ENCODE results near the gene OPN3. TPM values are rescaled to one million over a fixed set of nuclear protein-coding genes. Genes with fewer than 3 reads are reported as not detected.

OPN3 gene
- polyA plus RNA-seq, 3 donors from 2014 or later: 13.5 to 20.8 (median 14.1) TPM

DNA sequence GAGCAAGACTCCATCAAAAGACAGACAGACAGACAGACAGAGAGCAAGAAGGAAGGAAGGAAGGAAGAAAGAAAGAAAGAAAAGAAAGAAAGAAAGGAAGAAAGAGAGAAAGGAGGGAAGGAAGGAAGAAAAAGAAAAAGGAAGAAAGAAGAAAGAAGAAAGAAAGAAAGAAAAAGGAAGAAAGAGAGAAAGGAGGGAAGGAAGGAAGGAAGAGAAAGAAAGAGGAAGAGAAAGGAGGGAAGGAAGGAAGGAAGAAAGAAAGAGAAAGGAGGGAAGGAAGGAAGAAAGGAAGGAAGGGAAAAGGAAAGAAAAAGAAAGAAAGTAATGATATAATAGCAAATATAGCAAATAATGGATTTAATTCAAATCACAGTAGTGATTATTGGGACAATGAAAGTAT, 32.7 kb downstream of the OPN3 start:
- H3K27ac Mint-ChIP-seq: no peak overlapping the region
- H3K4me3 Mint-ChIP-seq: no peak overlapping the region
- no peak for DNase-seq
- H3K27me3 Mint-ChIP-seq (ENCODE audit: low read depth in 3 of 3): no peaks in the 10 kb centered on the region
- H3K4me1 Mint-ChIP-seq: no peaks in the 10 kb centered on the region
- peaks cover 6 to 9% (median 8%) of the 10 kb centered on the region in 3 donors for H3K36me3 Mint-ChIP-seq
- no peaks in the 10 kb centered on the region for H3K9me3 Mint-ChIP-seq

DNA sequence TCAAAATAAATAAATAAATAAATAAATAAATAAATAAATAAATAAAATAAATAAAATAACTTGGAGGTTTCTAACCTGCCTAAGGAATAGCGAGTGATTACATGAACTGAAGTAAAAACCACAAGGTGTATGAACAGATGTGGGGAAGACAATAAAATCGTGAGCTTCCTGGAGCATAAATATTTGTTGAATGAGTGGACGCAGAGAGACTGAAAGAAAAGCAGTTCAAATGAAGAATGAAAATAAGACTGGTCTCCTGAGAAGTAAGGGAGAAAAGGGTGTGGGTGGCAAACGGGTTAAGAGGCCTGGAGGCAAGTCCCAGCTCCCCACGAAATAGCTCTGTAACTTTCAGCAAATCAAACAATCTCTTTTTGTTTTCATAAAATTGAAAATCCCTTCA, 33.6 kb downstream of the OPN3 start:
- Mint-ChIP-seq H3K4me3 (no peak overlapping the region), H3K36me3 (peaks cover 6 to 16% (median 8%) of the 10 kb centered on the region in 3 donors), H3K27ac (no peak overlapping the region), H3K27me3 (ENCODE audit: low read depth in 3 of 3) (peaks cover 0 to under 1% (median 0%) of the 10 kb centered on the region in 3 donors), H3K9me3 (no peaks in the 10 kb centered on the region), H3K4me1 (no peaks in the 10 kb centered on the region)
- DNase-seq: no peak

DNA sequence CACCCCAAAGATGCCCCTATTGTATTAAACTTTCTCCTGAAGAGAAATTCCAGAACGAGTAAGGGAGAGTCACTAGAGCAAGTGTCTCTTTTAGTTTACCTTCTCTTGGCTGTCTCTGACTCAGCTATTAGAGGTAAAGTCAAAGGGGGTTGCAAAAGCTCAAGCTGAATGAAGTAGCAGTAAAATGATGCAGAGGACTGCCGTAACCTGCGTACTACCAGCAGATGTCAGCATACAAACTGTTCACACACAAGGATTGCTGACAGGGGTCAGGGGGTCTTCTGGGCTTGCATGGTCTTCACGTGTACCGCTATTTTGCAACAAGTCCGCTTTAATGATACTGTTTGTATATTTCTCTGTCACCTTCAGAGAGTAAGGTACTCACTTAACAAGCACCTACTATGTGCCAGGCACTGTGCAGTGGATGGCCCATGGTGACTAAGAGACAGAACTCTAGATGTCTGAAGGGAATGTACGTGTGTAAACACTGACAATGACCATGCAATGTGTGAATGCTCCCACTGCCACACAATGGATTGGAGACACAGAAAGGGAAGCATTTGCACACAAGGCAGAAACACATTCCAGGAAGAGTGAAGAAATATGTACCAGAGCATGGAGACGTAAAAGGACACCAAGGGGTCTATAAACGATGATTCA, 34.9 kb downstream of the OPN3 start:
- H3K4me3 Mint-ChIP-seq: no peak overlapping the region
- no peak for DNase-seq
- H3K36me3 Mint-ChIP-seq: peaks cover 8 to 17% (median 15%) of the 10 kb centered on the region in 3 donors
- H3K27ac Mint-ChIP-seq: peak overlapping the region in 1 of 6 donors; percentile 36
- no peaks in the 10 kb centered on the region for H3K4me1 Mint-ChIP-seq
- no peaks in the 10 kb centered on the region for H3K9me3 Mint-ChIP-seq
- H3K27me3 Mint-ChIP-seq (ENCODE audit: low read depth in 3 of 3): peaks cover 0 to 2% (median 0%) of the 10 kb centered on the region in 3 donors

DNA sequence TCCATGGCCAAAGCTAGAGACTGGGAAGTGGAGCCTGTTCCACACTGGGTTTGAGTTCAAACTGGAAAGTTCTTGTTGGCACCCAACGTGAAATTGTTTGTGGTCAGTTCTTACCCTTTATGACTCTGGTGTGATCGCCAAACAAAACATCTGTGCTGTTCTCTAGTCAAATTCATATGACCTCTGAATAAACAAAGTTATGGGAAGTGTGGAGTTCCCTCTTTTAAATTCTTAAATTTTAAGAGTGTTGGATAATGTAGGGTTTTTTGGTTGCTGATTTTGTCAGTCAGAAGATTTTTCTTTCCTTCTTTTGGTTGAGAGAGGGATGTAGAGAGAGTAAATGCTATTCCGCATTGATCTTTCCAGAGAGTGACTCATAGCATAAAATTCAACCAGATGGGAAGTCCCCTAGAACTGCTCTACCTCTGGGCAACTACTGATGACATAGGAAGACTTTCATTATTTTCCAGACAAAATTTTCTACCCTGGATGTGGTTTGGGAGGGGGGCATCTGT, 36.4 kb downstream of the OPN3 start:
- H3K4me3 Mint-ChIP-seq: no peak overlapping the region
- H3K4me1 Mint-ChIP-seq: no peaks in the 10 kb centered on the region
- peaks cover 0 to 2% (median 0%) of the 10 kb centered on the region in 3 donors for H3K27me3 Mint-ChIP-seq (ENCODE audit: low read depth in 3 of 3)
- H3K27ac Mint-ChIP-seq: no peak overlapping the region
- no peaks in the 10 kb centered on the region for H3K9me3 Mint-ChIP-seq
- H3K36me3 Mint-ChIP-seq: peaks cover 8 to 17% (median 15%) of the 10 kb centered on the region in 3 donors
- DNase-seq: no peak

DNA sequence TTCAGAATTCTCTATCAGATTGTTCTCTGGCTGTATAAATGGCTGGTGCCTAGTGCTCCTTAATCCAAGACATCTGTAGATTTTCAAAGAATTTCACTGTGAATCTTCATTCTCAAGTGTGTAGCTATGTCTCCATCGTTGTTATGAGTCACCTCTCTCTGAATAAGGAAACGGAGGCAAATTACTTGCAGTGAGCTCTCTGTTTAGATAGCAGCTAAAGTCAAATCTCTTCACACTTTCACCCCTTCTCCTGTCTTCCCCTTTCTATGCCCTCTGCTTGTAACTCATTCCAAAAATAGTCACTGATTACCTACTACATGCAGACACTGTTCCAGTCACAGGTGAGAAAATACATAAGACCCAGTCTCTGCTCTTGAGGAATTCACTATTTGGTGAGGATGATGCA, 39.7 kb downstream of the OPN3 start:
- Mint-ChIP-seq H3K9me3 (no peaks in the 10 kb centered on the region), H3K4me1 (no peaks in the 10 kb centered on the region), H3K27me3 (ENCODE audit: low read depth in 3 of 3) (peaks cover 0 to 2% (median 0%) of the 10 kb centered on the region in 3 donors), H3K4me3 (no peak overlapping the region), H3K36me3 (peaks cover 12 to 23% (median 15%) of the 10 kb centered on the region in 3 donors), H3K27ac (no peak overlapping the region)
- DNase-seq: no peak

DNA sequence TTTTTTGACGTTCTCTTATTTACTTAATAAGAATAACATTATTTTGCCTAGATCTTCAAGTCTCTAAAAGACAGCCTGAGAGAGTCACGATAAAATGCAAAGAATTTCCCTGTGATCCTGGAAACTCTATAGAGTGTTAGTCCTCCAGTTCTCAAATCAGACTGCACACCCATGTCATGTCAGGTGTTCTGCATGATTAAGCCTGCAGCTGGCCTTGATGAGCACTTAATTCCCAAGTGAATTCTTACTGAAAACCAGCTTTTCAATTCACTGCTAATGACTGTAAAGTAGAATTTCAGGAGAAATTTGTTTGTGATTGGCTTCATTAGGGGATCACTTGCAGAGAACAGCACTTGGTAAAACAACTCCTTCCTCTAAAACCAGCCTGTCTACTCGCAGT, 41.9 kb downstream of the OPN3 start:
- no peak overlapping the region for H3K27ac Mint-ChIP-seq
- peaks cover 10 to 30% (median 12%) of the 10 kb centered on the region in 3 donors for H3K36me3 Mint-ChIP-seq
- H3K4me1 Mint-ChIP-seq: no peaks in the 10 kb centered on the region
- H3K9me3 Mint-ChIP-seq: no peaks in the 10 kb centered on the region
- H3K27me3 Mint-ChIP-seq (ENCODE audit: low read depth in 3 of 3): peaks cover 0 to 2% (median 0%) of the 10 kb centered on the region in 3 donors
- DNase-seq: no peak
- no peak overlapping the region for H3K4me3 Mint-ChIP-seq

DNA sequence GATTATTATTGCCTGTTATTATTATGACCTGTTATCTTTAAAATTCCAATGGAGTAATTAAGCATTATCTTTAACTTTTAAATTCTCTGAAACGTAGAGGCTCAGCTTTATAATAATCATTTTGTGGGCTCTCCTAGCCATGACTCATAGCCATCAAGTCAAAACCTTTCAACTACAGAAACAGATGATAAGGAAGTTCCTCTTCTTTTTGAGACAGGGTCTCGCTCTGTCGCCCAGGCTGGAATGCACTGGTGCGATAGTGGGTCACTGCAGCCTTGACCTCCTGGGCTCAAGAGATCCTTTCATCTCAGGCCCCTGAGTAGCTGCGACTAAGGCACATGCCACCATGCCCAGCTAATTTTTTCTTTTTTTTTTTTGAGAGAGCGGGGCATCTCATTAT, 43.5 kb downstream of the OPN3 start:
- Mint-ChIP-seq H3K9me3 (no peaks in the 10 kb centered on the region), H3K27ac (no peak overlapping the region)

DNA sequence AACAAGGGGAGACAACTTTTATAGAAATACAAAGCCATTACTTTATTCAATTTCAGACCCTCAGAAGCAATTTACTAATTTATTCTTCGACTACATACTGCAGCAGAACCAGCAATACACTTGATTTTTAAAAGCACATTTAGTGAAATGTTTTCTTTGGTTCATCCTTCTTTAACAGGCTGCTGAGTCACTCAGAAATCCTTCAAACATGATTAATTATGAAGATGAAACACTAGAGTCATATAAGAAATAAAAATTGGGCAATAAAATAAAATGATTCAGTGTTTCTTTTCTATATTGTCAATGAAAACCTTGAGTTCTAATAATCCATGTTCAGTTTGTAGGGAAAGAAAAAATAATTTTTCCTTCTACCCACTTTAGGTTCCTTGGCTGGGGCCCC, 47.0 kb downstream of the OPN3 start:
- no peaks in the 10 kb centered on the region for H3K9me3 Mint-ChIP-seq
- H3K4me3 Mint-ChIP-seq: no peak overlapping the region
- H3K27ac Mint-ChIP-seq: no peak overlapping the region
- H3K27me3 Mint-ChIP-seq (ENCODE audit: low read depth in 3 of 3): no peaks in the 10 kb centered on the region
- no peaks in the 10 kb centered on the region for H3K4me1 Mint-ChIP-seq
- peaks cover 0 to 16% (median 4%) of the 10 kb centered on the region in 3 donors for H3K36me3 Mint-ChIP-seq
- DNase-seq: no peak

More for the DNA sequence above, 43.5 kb downstream of the OPN3 start:
- H3K4me3 Mint-ChIP-seq: no peak overlapping the region
- peaks cover 6 to 18% (median 6%) of the 10 kb centered on the region in 3 donors for H3K36me3 Mint-ChIP-seq
- no peaks in the 10 kb centered on the region for H3K4me1 Mint-ChIP-seq
- no peak for DNase-seq
- peaks cover 0 to 2% (median 0%) of the 10 kb centered on the region in 3 donors for H3K27me3 Mint-ChIP-seq (ENCODE audit: low read depth in 3 of 3)

DNA sequence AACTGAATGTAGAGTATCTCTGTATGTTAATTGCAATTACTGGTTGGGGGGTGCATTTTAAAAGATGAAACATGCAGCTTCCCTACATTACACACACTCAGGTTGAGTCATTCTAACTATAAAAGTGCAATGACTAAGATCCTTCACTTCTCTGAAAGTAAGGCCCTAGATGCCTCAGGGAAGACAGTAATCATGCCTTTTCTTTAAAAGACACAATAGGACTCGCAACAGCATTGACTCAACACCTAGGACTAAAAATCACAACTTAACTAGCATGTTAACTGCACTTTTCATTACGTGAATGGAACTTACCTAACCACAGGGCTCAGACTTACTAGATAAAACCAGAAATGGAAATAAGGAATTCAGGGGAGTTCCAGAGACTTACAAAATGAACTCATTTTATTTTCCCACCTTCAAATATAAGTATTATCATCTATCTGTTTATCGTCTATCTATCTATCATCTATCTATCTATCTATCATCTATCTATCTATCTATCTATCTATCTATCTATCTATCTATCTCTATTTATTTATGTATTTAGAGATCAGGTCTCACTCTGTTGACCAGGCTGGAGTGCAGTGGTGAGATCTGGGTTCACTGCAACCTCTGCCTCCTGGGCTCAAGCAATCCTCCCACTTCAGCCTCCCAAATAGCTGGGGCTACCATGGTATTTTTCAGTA, 47.8 kb downstream of the OPN3 start:
- no peak overlapping the region for H3K4me3 Mint-ChIP-seq

DNA sequence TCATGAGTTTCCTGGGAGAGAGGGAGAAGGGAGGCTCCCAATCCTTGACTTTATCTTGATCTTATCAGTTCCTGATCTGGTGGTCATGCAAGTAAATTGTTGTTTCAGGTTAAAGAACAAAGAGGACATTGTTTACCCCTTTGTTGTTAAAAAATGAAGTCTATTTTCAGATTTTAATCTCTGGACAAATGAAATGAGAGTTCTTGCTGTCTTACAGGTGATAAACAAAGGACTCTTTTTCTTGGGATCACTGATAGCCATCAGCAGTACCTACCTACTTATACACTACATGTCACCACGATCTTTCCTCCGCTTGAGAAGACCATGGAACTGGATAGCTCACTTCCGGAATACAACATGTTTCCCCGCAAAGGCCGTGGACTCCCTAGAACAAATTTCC, 48.4 kb downstream of the OPN3 start:
- no peak overlapping the region for H3K4me3 Mint-ChIP-seq
- H3K4me1 Mint-ChIP-seq: no peaks in the 10 kb centered on the region
- no peaks in the 10 kb centered on the region for H3K9me3 Mint-ChIP-seq
- no peak overlapping the region for H3K27ac Mint-ChIP-seq
- no peaks in the 10 kb centered on the region for H3K27me3 Mint-ChIP-seq (ENCODE audit: low read depth in 3 of 3)
- DNase-seq: no peak
- peaks cover 0 to 16% (median 0%) of the 10 kb centered on the region in 3 donors for H3K36me3 Mint-ChIP-seq

More for the DNA sequence above, 47.8 kb downstream of the OPN3 start:
- H3K9me3 Mint-ChIP-seq: no peaks in the 10 kb centered on the region
- no peak for DNase-seq
- no peaks in the 10 kb centered on the region for H3K27me3 Mint-ChIP-seq (ENCODE audit: low read depth in 3 of 3)
- H3K36me3 Mint-ChIP-seq: peaks cover 0 to 16% (median under 1%) of the 10 kb centered on the region in 3 donors
- no peaks in the 10 kb centered on the region for H3K4me1 Mint-ChIP-seq
- no peak overlapping the region for H3K27ac Mint-ChIP-seq

DNA sequence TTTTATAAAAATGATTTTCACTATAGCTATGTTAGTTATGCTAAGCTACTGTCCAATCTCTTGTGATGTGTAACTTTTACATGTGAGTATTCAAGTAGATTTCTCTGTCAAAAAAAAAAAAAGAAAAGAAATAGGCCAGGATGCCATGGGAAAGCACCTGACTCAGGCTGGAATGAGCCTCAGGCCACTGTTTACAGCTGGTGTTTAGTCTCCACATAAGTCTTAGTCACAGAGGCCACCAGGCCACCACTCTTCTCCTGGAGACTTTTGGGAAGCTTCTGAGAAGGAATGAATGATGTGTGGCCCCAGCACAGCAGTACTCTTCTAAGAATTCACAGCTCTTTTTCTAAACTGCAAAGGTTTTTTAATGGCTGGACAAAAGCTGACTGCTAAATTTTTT, 48.9 kb downstream of the OPN3 start:
- Mint-ChIP-seq H3K27me3 (ENCODE audit: low read depth in 3 of 3) (no peaks in the 10 kb centered on the region), H3K36me3 (peaks cover 0 to 15% (median 0%) of the 10 kb centered on the region in 3 donors), H3K4me3 (no peak overlapping the region), H3K9me3 (no peaks in the 10 kb centered on the region), H3K4me1 (no peaks in the 10 kb centered on the region), H3K27ac (no peak overlapping the region)
- no peak for DNase-seq

DNA sequence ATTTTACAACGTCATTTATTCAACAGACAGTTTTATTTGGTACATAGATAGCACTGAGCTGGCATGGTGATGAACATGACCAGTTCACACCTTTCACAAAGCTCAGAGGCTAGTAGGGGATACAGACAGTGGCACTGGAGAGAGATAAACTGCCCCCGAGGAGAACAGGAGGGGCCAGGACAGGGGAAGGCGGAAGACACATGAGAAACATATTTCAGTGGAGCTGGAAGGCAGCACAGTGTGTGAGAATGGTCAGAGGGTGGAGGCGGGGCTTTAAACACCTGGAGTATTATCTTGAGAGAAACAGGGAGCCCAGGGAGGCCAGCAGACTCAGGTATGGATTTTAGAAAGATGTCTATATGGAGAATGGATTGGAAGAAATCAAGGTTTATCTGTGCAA, 49.5 kb downstream of the OPN3 start:
- no peak overlapping the region for H3K4me3 Mint-ChIP-seq

DNA sequence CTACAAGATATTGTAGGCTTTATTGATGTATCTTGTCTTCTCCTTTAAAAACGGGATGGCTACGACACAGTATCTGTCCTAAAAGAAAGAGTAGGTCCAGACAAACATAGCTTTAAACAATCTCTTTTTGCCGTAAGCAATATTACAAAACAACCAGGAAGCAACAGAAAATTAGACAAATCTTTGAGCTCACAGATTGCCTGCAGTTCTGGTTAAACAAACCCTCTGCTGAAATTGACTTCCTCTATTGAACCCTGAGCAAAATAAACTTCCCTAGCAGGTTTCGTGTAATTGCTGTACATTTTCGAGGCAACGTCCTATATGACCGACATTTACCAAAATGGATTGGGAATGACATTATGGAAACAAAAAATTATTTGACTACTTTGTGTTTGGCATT, 50.6 kb downstream of the OPN3 start:
- no peak overlapping the region for H3K4me3 Mint-ChIP-seq
- no peaks in the 10 kb centered on the region for H3K9me3 Mint-ChIP-seq
- no peak overlapping the region for H3K27ac Mint-ChIP-seq
- DNase-seq: no peak
- H3K36me3 Mint-ChIP-seq: peaks cover 0 to 2% (median 0%) of the 10 kb centered on the region in 3 donors
- no peaks in the 10 kb centered on the region for H3K4me1 Mint-ChIP-seq
- H3K27me3 Mint-ChIP-seq (ENCODE audit: low read depth in 3 of 3): no peaks in the 10 kb centered on the region

More for the DNA sequence above, 49.5 kb downstream of the OPN3 start:
- Mint-ChIP-seq H3K9me3 (no peaks in the 10 kb centered on the region), H3K27me3 (ENCODE audit: low read depth in 3 of 3) (no peaks in the 10 kb centered on the region), H3K36me3 (peaks cover 0 to 10% (median 0%) of the 10 kb centered on the region in 3 donors), H3K4me1 (no peaks in the 10 kb centered on the region), H3K27ac (no peak overlapping the region)
- no peak for DNase-seq

DNA sequence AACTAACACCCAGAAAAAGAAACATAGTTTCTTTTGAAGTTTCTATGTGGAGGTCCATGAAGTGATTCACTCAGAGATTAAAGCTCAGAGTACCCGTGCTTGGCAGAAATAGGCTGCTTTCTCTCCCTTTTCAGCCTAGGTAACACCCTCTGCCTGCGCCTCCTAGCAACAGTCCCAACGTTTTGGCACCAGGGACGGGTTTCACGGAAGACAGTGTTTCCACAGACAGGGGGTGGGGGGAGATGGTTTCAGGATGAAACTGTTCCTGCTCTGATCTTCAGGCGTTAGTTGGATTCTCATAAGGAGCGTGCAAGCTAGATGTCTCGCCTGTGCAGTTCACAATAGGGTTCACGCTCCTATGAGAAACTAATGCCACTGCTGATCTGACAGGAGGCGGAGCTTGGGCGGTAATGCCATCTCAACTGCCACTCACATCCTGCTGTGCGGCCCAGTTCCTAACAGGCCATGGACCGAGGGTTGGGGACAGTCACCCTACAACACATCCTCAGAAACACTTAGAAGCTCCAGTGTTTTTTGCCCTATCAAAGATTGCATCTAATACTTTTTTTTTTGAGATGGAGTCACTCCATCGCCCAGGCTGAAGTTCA, 53.2 kb downstream of the OPN3 start:
- H3K27ac Mint-ChIP-seq: no peak overlapping the region
- peaks cover 0 to 5% (median 0%) of the 10 kb centered on the region in 3 donors for H3K36me3 Mint-ChIP-seq
- H3K9me3 Mint-ChIP-seq: no peaks in the 10 kb centered on the region
- no peak for DNase-seq
- peaks cover 0 to 3% (median 0%) of the 10 kb centered on the region in 3 donors for H3K27me3 Mint-ChIP-seq (ENCODE audit: low read depth in 3 of 3)
- H3K4me1 Mint-ChIP-seq: no peaks in the 10 kb centered on the region
- H3K4me3 Mint-ChIP-seq: no peak overlapping the region

Measured in immature natural killer cell (primary cell).